Measurements from ENCODE around the gene EFNA4. TPM values are rescaled to one million over a fixed set of nuclear protein-coding genes. Genes with fewer than 3 reads are reported as not detected.
"Not testable (repeated sequence)": the region's sequence is repeated elsewhere in the genome, so short reads cannot be mapped to it uniquely, and the experiment has no call there.

EFNA4 gene
- total RNA-seq, 1 experiment from 2014 or later = 8.0 TPM

DNA sequence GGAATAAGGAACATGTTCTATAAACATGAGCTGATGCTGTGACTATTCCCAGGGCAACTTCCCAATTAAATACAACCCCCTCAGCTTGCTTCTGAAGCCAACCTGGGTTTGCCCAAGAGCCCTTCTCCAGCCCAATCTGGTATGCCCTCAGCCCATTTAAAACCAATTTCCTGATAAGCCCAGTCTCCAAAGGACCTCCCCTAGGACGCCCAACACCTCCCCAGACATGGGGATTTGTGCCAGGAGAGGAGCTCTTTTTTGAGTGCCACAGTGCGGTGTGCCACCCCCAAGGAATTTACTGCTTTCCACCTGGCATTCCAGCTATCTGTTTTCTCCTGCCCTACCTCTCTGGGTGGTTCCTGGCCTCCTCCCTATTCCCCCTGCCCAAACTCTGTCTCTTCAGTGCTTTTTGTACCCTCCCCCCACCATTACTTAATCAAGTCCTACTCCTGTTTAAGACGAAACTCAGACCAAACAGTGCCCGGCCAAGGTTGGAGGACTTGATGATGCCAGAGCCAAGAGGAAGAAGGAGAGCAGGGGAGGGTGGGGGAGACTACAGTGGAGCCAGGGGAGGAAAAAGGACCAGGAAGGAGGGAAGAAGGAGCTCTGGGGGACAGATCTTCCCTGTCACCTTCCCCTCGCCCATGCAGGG is 52.7 kb downstream of the EFNA4 start:
- Histone ChIP-seq H3K9me3 (ENCODE audit: control insufficient read depth, insufficient read depth, low read depth, low read length) (no peaks in the 10 kb centered on the region), H3K36me3 (ENCODE audit: control insufficient read depth, insufficient read depth, low read length) (no peaks in the 10 kb centered on the region), H3K27me3 (ENCODE audit: control insufficient read depth, insufficient read depth, low read length) (no peaks in the 10 kb centered on the region), H3K27ac (ENCODE audit: low read length) (no peak overlapping the region), H3K4me3 (ENCODE audit: low read depth in 2 of 2, low read length in 2 of 2) (no peak overlapping the region), H3K4me1 (ENCODE audit: control insufficient read depth, insufficient read depth, low read length) (no peaks in the 10 kb centered on the region)
- TF ChIP-seq TCF7L2 (IDR thresholded peaks at IDR 0.05; ENCODE audit: low read depth, low read length) (no peak), SIN3A (IDR thresholded peaks at IDR 0.05; ENCODE audit: borderline replicate concordance, insufficient read depth, low read depth, low read length) (no peak), POLR2AphosphoS5 (IDR thresholded peaks at IDR 0.05; ENCODE audit: low read depth, low read length) (no peak)
- TF ChIP-seq, protein P1, sequence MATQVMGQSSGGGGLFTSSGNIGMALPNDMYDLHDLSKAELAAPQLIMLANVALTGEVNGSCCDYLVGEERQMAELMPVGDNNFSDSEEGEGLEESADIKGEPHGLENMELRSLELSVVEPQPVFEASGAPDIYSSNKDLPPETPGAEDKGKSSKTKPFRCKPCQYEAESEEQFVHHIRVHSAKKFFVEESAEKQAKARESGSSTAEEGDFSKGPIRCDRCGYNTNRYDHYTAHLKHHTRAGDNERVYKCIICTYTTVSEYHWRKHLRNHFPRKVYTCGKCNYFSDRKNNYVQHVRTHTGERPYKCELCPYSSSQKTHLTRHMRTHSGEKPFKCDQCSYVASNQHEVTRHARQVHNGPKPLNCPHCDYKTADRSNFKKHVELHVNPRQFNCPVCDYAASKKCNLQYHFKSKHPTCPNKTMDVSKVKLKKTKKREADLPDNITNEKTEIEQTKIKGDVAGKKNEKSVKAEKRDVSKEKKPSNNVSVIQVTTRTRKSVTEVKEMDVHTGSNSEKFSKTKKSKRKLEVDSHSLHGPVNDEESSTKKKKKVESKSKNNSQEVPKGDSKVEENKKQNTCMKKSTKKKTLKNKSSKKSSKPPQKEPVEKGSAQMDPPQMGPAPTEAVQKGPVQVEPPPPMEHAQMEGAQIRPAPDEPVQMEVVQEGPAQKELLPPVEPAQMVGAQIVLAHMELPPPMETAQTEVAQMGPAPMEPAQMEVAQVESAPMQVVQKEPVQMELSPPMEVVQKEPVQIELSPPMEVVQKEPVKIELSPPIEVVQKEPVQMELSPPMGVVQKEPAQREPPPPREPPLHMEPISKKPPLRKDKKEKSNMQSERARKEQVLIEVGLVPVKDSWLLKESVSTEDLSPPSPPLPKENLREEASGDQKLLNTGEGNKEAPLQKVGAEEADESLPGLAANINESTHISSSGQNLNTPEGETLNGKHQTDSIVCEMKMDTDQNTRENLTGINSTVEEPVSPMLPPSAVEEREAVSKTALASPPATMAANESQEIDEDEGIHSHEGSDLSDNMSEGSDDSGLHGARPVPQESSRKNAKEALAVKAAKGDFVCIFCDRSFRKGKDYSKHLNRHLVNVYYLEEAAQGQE (IDR thresholded peaks at IDR 0.05; ENCODE audit: insufficient read depth in 1 of 2, low read depth in 2 of 2, low read length in 1 of 2) = no peak
- TF ChIP-seq, protein P2, sequence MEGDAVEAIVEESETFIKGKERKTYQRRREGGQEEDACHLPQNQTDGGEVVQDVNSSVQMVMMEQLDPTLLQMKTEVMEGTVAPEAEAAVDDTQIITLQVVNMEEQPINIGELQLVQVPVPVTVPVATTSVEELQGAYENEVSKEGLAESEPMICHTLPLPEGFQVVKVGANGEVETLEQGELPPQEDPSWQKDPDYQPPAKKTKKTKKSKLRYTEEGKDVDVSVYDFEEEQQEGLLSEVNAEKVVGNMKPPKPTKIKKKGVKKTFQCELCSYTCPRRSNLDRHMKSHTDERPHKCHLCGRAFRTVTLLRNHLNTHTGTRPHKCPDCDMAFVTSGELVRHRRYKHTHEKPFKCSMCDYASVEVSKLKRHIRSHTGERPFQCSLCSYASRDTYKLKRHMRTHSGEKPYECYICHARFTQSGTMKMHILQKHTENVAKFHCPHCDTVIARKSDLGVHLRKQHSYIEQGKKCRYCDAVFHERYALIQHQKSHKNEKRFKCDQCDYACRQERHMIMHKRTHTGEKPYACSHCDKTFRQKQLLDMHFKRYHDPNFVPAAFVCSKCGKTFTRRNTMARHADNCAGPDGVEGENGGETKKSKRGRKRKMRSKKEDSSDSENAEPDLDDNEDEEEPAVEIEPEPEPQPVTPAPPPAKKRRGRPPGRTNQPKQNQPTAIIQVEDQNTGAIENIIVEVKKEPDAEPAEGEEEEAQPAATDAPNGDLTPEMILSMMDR (IDR thresholded peaks at IDR 0.05) = no peak
- POLR2A ChIA-PET = no interaction called here
- in situ Hi-C loops (cut with HindIII; ENCODE audit: low pct_unique_long_range_greater_than_20kb, low sequenced_read_pairs) (no loop called here), intact Hi-C loops (cut with micrococcal nuclease; ENCODE audit: unreplicated experiment) (no loop called here)
- DNase-seq (ENCODE audit: low read depth, low spot score) = no peak
- no peak for ATAC-seq
- no TSS peak for BruUV-seq (replicated peaks)
- CTCF ChIA-PET = interaction anchor here (0.6 to 1.4 kb wide), 4 partner anchors 8 to 57 kb away, joined by 3 to 7 read pairs (median 4); partner anchors contain the start of gene KRTCAP2

DNA sequence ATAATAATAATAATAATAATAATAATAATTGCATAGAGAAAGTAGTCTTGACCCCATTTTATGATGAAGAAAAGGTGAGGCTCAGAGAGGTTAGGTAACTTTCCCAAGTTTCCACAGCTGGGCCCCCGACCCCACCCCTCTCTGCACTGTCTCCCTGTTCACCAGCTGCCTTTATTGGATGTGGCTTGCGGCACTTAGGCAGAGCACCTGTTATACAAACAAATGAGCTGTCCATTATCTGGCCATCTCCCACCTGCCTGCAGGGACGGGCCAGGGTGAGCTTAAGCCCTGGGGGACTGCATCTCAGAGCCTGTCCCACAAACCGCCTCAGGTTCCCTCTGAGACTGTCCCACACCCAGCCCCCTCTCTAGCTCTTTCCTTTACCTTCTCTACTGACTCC is 54.1 kb downstream of the EFNA4 start:
- no peaks in the 10 kb centered on the region for H3K27me3 ChIP-seq (ENCODE audit: control insufficient read depth, insufficient read depth, low read length)
- no peaks in the 10 kb centered on the region for H3K4me1 ChIP-seq (ENCODE audit: control insufficient read depth, insufficient read depth, low read length)
- in situ Hi-C loops (cut with HindIII; ENCODE audit: low pct_unique_long_range_greater_than_20kb, low sequenced_read_pairs) (no loop called here), intact Hi-C loops (cut with micrococcal nuclease; ENCODE audit: unreplicated experiment) (no loop called here)
- ATAC-seq = no peak
- no peak for DNase-seq (ENCODE audit: low read depth, low spot score)
- H3K9me3 ChIP-seq (ENCODE audit: control insufficient read depth, insufficient read depth, low read depth, low read length) = no peaks in the 10 kb centered on the region
- TF ChIP-seq TCF7L2 (IDR thresholded peaks at IDR 0.05; ENCODE audit: low read depth, low read length) (no peak), SIN3A (IDR thresholded peaks at IDR 0.05; ENCODE audit: borderline replicate concordance, insufficient read depth, low read depth, low read length) (no peak), POLR2AphosphoS5 (IDR thresholded peaks at IDR 0.05; ENCODE audit: low read depth, low read length) (no peak)
- TF ChIP-seq, protein P1 (IDR thresholded peaks at IDR 0.05; ENCODE audit: insufficient read depth in 1 of 2, low read depth in 2 of 2, low read length in 1 of 2) = no peak
- TF ChIP-seq, protein P2 (IDR thresholded peaks at IDR 0.05) = no peak
- H3K27ac ChIP-seq (ENCODE audit: low read length) = no peak overlapping the region
- no peaks in the 10 kb centered on the region for H3K36me3 ChIP-seq (ENCODE audit: control insufficient read depth, insufficient read depth, low read length)
- H3K4me3 ChIP-seq (ENCODE audit: low read depth in 2 of 2, low read length in 2 of 2) = no peak overlapping the region
- CTCF ChIA-PET = interaction anchor here (0.7 kb wide), 2 partner anchors 26 to 55 kb away, joined by 3 to 5 read pairs; partner anchors contain the start of gene KRTCAP2
- POLR2A ChIA-PET = interaction anchor here (0.6 kb wide), 1 partner anchor 132 kb away, joined by 15 read pairs; no protein-coding TSS in a partner anchor
- no TSS peak for BruUV-seq (replicated peaks)

DNA sequence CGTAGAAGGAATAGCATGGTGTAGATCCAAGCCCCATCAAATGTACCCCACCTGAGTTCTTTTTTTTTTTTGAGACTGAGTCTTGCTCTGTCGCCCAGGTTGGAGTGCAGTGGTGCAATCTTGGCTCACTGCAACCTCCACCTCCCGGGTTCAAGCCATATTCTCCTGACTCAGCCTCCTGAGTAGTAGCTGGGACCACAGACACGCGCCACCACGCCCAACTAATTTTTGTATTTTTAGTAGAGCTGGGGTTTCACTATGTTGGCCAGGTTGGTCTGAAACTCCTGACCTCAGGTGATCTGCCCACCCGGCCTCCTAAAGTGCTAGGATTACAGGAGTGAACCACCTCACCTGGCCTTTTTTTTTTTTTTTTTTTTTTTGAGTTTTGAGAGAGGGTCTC is 54.5 kb downstream of the EFNA4 start:
- intact Hi-C loops (cut with micrococcal nuclease; ENCODE audit: unreplicated experiment); H3K9me3 ChIP-seq (ENCODE audit: control insufficient read depth, insufficient read depth, low read depth, low read length); H3K27ac ChIP-seq (ENCODE audit: low read length); POLR2A ChIA-PET; H3K27me3 ChIP-seq (ENCODE audit: control insufficient read depth, insufficient read depth, low read length); H3K36me3 ChIP-seq (ENCODE audit: control insufficient read depth, insufficient read depth, low read length); DNase-seq (ENCODE audit: low read depth, low spot score); H3K4me3 ChIP-seq (ENCODE audit: low read depth in 2 of 2, low read length in 2 of 2); BruUV-seq (replicated peaks); ATAC-seq; H3K4me1 ChIP-seq (ENCODE audit: control insufficient read depth, insufficient read depth, low read length); in situ Hi-C loops (cut with HindIII; ENCODE audit: low pct_unique_long_range_greater_than_20kb, low sequenced_read_pairs): not testable (repeated sequence)
- CTCF ChIA-PET = interaction anchor here (0.7 kb wide), 2 partner anchors 49 to 55 kb away, joined by 3 to 4 read pairs; partner anchors contain the start of gene KRTCAP2
